K562 (cell line): ENCODE measurements around the gene VWA3B. TPM values are rescaled to one million over a fixed set of nuclear protein-coding genes. Genes with fewer than 3 reads are reported as not detected.
A peak's percentile ranks its signal among the peaks of the same experiment; 100 is the strongest.

Source experiments
- ATAC-seq: fragments of 200-7000 bp; cut with Tn5 transposase; 3 replicates; pipeline ENCODE4 v1.9.1; 2020; ENCODE audit warnings: moderate library complexity
- BruUV-seq: library from RNA; stranded (reverse); fragments of 400-500 nt; replicated peaks from 2 replicates; lab custom pipeline; 2021; lab: Mats Ljungman, UMichigan
- CTCF ChIA-PET: fragments of 300-600 bp; formaldehyde crosslinking; extraction: SDS; loops from one replicate; lab custom pipeline; 2021; ENCODE audit warnings: low intra/inter-chr PET ratio; lab: Yijun Ruan, JAX
- POLR2A ChIA-PET: fragments of 300-600, 350-650 bp; sonication (Branson Sonifier 250); formaldehyde crosslinking; extraction: SDS; loops from one replicate; lab custom pipeline; 2021; ENCODE audit warnings: antibody characterized with exemption, inconsistent platforms; lab: Yijun Ruan, JAX
- DNase-seq, 4 experiments: peaks; one replicate each; pipeline versions ENCODE4 v3.0.0 to v3.0.0-alpha.2; 2011 to 2018; ENCODE audit warnings: low spot score in 3 of 4, mixed read lengths in 3 of 4; ENCODE audit errors: extremely low read depth in 1 of 4
- FAIRE-seq: peaks from 2 replicates; lab custom pipeline; 2011; peaks lifted over from hg19 to GRCh38; lab: Jason Lieb, UNC
- H2AFZ ChIP-seq: 2 replicates; pipeline ENCODE4 v1.6.0; 2011; ENCODE audit warnings: low read depth, low read length, control low read depth, inconsistent platforms
- H3K27ac ChIP-seq: fragments of 200-600 bp; 3 replicates; pipeline ENCODE4 v1.8.0; 2011; ENCODE audit warnings: low read depth, mild to moderate bottlenecking, control low read depth, inconsistent platforms, low read length, moderate library complexity, mixed read lengths; ENCODE audit errors: extremely low read depth
- H3K27me3 ChIP-seq, 2 experiments: fragments of 300-600 bp in 1 of 2; 2 replicates in 1 of 2; 3 replicates in 1 of 2; pipeline versions ENCODE4 v1.6.0 to v1.8.0; 2011; ENCODE audit warnings: inconsistent platforms in 2 of 2, low read length in 2 of 2, mild to moderate bottlenecking in 1 of 2, mixed read lengths in 1 of 2, moderate library complexity in 1 of 2; ENCODE audit not compliant: control insufficient read depth in 2 of 2, insufficient read depth in 2 of 2
- H3K36me3 ChIP-seq: fragments of 300-600 bp; 3 replicates; pipeline ENCODE4 v1.8.0; 2011; ENCODE audit warnings: mild to moderate bottlenecking, low read length, inconsistent platforms; ENCODE audit not compliant: control insufficient read depth, insufficient read depth
- H3K4me1 ChIP-seq, 2 experiments: fragments of 200-600 bp in 1 of 2; replicated peaks in 1 of 2; 2 replicates in 1 of 2; 3 replicates in 1 of 2; pipeline versions ENCODE4 v1.5.1 to v1.8.0; 2011; ENCODE audit warnings: inconsistent platforms in 2 of 2, low read length in 2 of 2, mild to moderate bottlenecking in 1 of 2, mixed read lengths in 1 of 2, moderate library complexity in 1 of 2; ENCODE audit not compliant: control insufficient read depth in 2 of 2, insufficient read depth in 2 of 2
- H3K4me2 ChIP-seq: 2 replicates; pipeline ENCODE4 v1.6.1; 2011; ENCODE audit warnings: low read length, control low read depth, inconsistent platforms, mixed read lengths; ENCODE audit not compliant: insufficient read depth
- H3K4me3 ChIP-seq: fragments of 200-600 bp; sonication (generic), shearing (Covaris generic); 2 replicates; pipeline ENCODE4 v1.5.1; 2016; ENCODE audit warnings: control low read depth, inconsistent platforms
- H3K79me2 ChIP-seq: fragments of 200-600 bp; 3 replicates; pipeline ENCODE4 v1.8.0; 2011; ENCODE audit warnings: low read length, inconsistent platforms; ENCODE audit not compliant: control insufficient read depth, insufficient read depth
- H3K9ac ChIP-seq, 2 experiments: 2 replicates each; pipeline versions ENCODE4 v1.6.0 to v1.6.1; 2011; ENCODE audit warnings: low read depth in 2 of 2, low read length in 2 of 2, control low read depth in 1 of 2, inconsistent platforms in 1 of 2, mild to moderate bottlenecking in 1 of 2, mixed read lengths in 1 of 2; ENCODE audit not compliant: insufficient read depth in 1 of 2
- H3K9me1 ChIP-seq: one replicate; pipeline ENCODE4 v1.6.0; 2011; ENCODE audit warnings: inconsistent platforms, mild to moderate bottlenecking, low read length, moderate library complexity; ENCODE audit not compliant: control insufficient read depth, insufficient read depth
- H3K9me3 ChIP-seq: replicated peaks from 2 replicates; pipeline ENCODE4 v1.5.1; 2011; ENCODE audit warnings: low read depth, low read length, inconsistent platforms; ENCODE audit not compliant: control insufficient read depth, insufficient read depth
- H4K20me1 ChIP-seq: replicated peaks from 2 replicates; pipeline ENCODE4 v1.6.1; 2011; ENCODE audit warnings: low read length, inconsistent platforms, mixed read lengths; ENCODE audit not compliant: control insufficient read depth, insufficient read depth
- ATF2 ChIP-seq: sonication (generic); formaldehyde crosslinking; IDR thresholded peaks from 2 replicates; pipeline ENCODE4 v1.8.1; 2022; ENCODE audit warnings: missing genetic modification reagents
- HDAC1 ChIP-seq, 2 experiments: fragments of 450-650 bp; IDR thresholded peaks; 2 replicates each; pipeline ENCODE4 v1.6.1; 2016 to 2017; ENCODE audit warnings: inconsistent platforms in 1 of 2, mild to moderate bottlenecking in 1 of 2, moderate library complexity in 1 of 2
- PPARD ChIP-seq: fragments of 250-450 bp; sonication (Bioruptor Pico); IDR thresholded peaks from 2 replicates; pipeline ENCODE4 v1.8.0; 2022; ENCODE audit warnings: inconsistent platforms, mild to moderate bottlenecking, moderate library complexity
- SNAPC5 ChIP-seq: fragments of 250-450 bp; sonication (Bioruptor Pico); IDR thresholded peaks from 2 replicates; pipeline ENCODE4 v1.8.0; 2021; ENCODE audit warnings: moderate library complexity, mild to moderate bottlenecking, inconsistent platforms
- ZNF431 ChIP-seq: sonication (generic); formaldehyde crosslinking; IDR thresholded peaks from 2 replicates; pipeline ENCODE4 v1.8.0; 2022; ENCODE audit warnings: mild to moderate bottlenecking, missing genetic modification reagents
- ZNF696 ChIP-seq: fragments of 250-450 bp; sonication (Bioruptor Pico); conservative IDR thresholded peaks from 2 replicates; pipeline ENCODE4 v1.4.0; 2020; ENCODE audit warnings: mild to moderate bottlenecking, moderate library complexity
- WGBS: fragments of 100-300 bp; shearing (Covaris generic); methylation state at CpG from one replicate; pipeline ENCODE4 v1.1.6; 2016; ENCODE audit warnings: low coverage, mixed read lengths; ENCODE audit not compliant: insufficient coverage; ENCODE audit errors: missing lambda C conversion rate; 5-methylcytosine and 5-hydroxymethylcytosine counted together
- in situ Hi-C: fragments of 300-500 bp; cut with MboI; formaldehyde crosslinking; loops from 4 replicates; pipeline ENCODE4 v1.15.0; 2018; ENCODE audit warnings: inconsistent platforms, mixed read lengths
- intact Hi-C: fragments of 100-400 bp; cut with micrococcal nuclease; formaldehyde crosslinking; loops from 2 replicates; pipeline ENCODE4 v1.14.2; 2022
- polyA plus RNA-seq, 8 experiments: library from polyadenylated mRNA; depleted of rRNA in 4 of 8; stranded (reverse) in 5 of 8; unstranded in 3 of 8; fragments of >200 nt; fragmentation: Nextera tagmentation in 2 of 8; fragmentation: Illumina TruSeq in 1 of 8; extraction: Ambion mirVana in 2 of 8; extraction: Trizol in 1 of 8; gene quantifications; 2 replicates each; pipeline versions ENCODE4 v1.2.1 to v1.2.3, GENCODE V29; 2011 to 2014; ENCODE audit warnings: inconsistent platforms in 1 of 8, missing spikeins in 1 of 8
- total RNA-seq, 7 experiments: library from RNA; depleted of rRNA in 6 of 7; stranded (reverse); fragments of >200 nt in 6 of 7; fragmentation: Illumina TruSeq in 2 of 7; extraction: Trizol in 2 of 7; gene quantifications; 2 replicates each; pipeline versions ENCODE4 v1.2.1 to v1.2.3, GENCODE V29; 2011 to 2021; ENCODE audit warnings: low replicate concordance in 1 of 7

Gene VWA3B
- total and polyA plus RNA-seq, 9 of the 15 experiments (the other 6 are each of a cell fraction or from before 2014, with no cell fraction given) = not detected

GRCh38 chr2:98110741-98111140 is 23.8 kb downstream of the VWA3B start:
- peaks cover 0 to 3% of the 10 kb centered on the region in 2 experiments; a peak in 1 of 5 replicates for H3K27me3 ChIP-seq
- intact Hi-C loops = no loop called here
- ChIA-PET POLR2A (no interaction called here), CTCF (no interaction called here)
- H3K4me1 ChIP-seq = no peaks in the 10 kb centered on the region
- no peaks in the 10 kb centered on the region for H3K9me3 ChIP-seq
- H3K27ac ChIP-seq = no peak overlapping the region
- no peak for FAIRE-seq
- WGBS = 0% methylated on average over 2 of the region's 2 CpGs
- no peak overlapping the region for H3K4me3 ChIP-seq
- H3K9ac ChIP-seq = no peak overlapping the region
- no peak for DNase-seq
- in situ Hi-C loops = no loop called here
- BruUV-seq = no TSS peak
- no peaks in the 10 kb centered on the region for H3K79me2 ChIP-seq
- no peak overlapping the region for H2AFZ ChIP-seq
- no peak overlapping the region for H3K4me2 ChIP-seq
- H3K9me1 ChIP-seq = no peaks in the 10 kb centered on the region
- no peaks in the 10 kb centered on the region for H3K36me3 ChIP-seq
- H4K20me1 ChIP-seq = no peaks in the 10 kb centered on the region
- peak; percentile 87; the same call in 1 of the 2 replicates for TF ChIP-seq ZNF431 (CRISPR knock-in tag)
- TF ChIP-seq ATF2 (CRISPR knock-in tag) = no peak
- no peak for ATAC-seq

- ChIA-PET CTCF (interaction anchor here (0.7 kb wide), 1 partner anchor 60 kb away, joined by 3 read pairs; no protein-coding TSS in a partner anchor), POLR2A (interaction anchor here (1.4 kb wide), 1 partner anchor 35 kb away, joined by 4 read pairs; no protein-coding TSS in a partner anchor)
- H3K4me1 ChIP-seq = no peaks in the 10 kb centered on the region
- H3K36me3 ChIP-seq = no peaks in the 10 kb centered on the region
- no peak for DNase-seq
- no TSS peak for BruUV-seq
- H3K27ac ChIP-seq = no peak overlapping the region
- ATAC-seq = no peak
- FAIRE-seq = no peak
- H3K9me3 ChIP-seq = no peaks in the 10 kb centered on the region
- H2AFZ ChIP-seq = no peak overlapping the region
- no peaks in the 10 kb centered on the region for H4K20me1 ChIP-seq
- in situ Hi-C loops (no loop called here), intact Hi-C loops (no loop called here)
- no peak overlapping the region for H3K9ac ChIP-seq
- H3K27me3 ChIP-seq = peaks cover 2 to 16% of the 10 kb centered on the region in 2 experiments; a peak in 1 of 5 replicates
- H3K4me2 ChIP-seq = no peak overlapping the region
- TF ChIP-seq HDAC1 (IDR thresholded peaks at IDR 0.05) (no peak), PPARD (CRISPR knock-in tag) (no peak), ZNF696 (CRISPR knock-in tag) (no peak), SNAPC5 (no peak)
- H3K9me1 ChIP-seq = no peaks in the 10 kb centered on the region
- H3K79me2 ChIP-seq = no peaks in the 10 kb centered on the region
- no peak overlapping the region for H3K4me3 ChIP-seq
- WGBS = 0% methylated on average over 6 of the region's 6 CpGs
Observed at GRCh38 chr2:98114643-98115330, 27.8 kb downstream of the VWA3B start.
